Stimulated activated CD8-positive, alpha-beta memory T cell treated with anti-CD3 and anti-CD28 coated beads, Interleukin-4, amount 100 ng/mL, for 1 hour (primary cell): Measurements from ENCODE around the gene IKBKE.

ENCODE experiments used
- DNase-seq, 2 donors: peaks; one replicate each; pipeline ENCODE4 v3.0.0-alpha.2; 2020; ENCODE audit warnings: low read depth in 2 of 2, low spot score in 1 of 2

IKBKE gene

GRCh38 chr1:206453111-206453510 lies 17.2 kb upstream of the IKBKE start:
- no peak for DNase-seq

GRCh38 chr1:206455289-206455665 lies 15.0 kb upstream of the IKBKE start:
- no peak for DNase-seq

- no peak for DNase-seq
These were observed 14.5 kb upstream of the IKBKE start for GRCh38 chr1:206455666-206456344.

GRCh38 chr1:206456577-206457370 lies 13.5 kb upstream of the IKBKE start:
- no peak for DNase-seq

GRCh38 chr1:206457408-206458120 lies 12.7 kb upstream of the IKBKE start:
- no peak for DNase-seq

GRCh38 chr1:206459703-206460102 lies 10.6 kb upstream of the IKBKE start:
- DNase-seq: no peak

- DNase-seq: no peak
These were observed 9.3 kb upstream of the IKBKE start for GRCh38 chr1:206460836-206461426.

GRCh38 chr1:206461602-206462455 lies 8.4 kb upstream of the IKBKE start:
- DNase-seq: peak; percentile 50 to 59

- DNase-seq: no peak
These were observed 7.1 kb upstream of the IKBKE start for GRCh38 chr1:206463137-206463536.

- DNase-seq: no peak
These were observed 6.4 kb upstream of the IKBKE start for GRCh38 chr1:206463911-206464310.

GRCh38 chr1:206464456-206464964 lies 5.8 kb upstream of the IKBKE start:
- DNase-seq: no peak

GRCh38 chr1:206465951-206466350 lies 4.3 kb upstream of the IKBKE start:
- DNase-seq: no peak

GRCh38 chr1:206466840-206467649 lies 3.2 kb upstream of the IKBKE start:
- DNase-seq: no peak

GRCh38 chr1:206467915-206468314 lies 2.4 kb upstream of the IKBKE start:
- DNase-seq: no peak

GRCh38 chr1:206468571-206468970 lies 1.7 kb upstream of the IKBKE start:
- no peak for DNase-seq

GRCh38 chr1:206469411-206469932 lies 804 bp upstream of the IKBKE start:
- DNase-seq: no peak

- DNase-seq: peak; percentile 23 to 24
These were observed 577 bp downstream of the IKBKE start for GRCh38 chr1:206470692-206471414.

- no peak for DNase-seq
These were observed 1.1 kb downstream of the IKBKE start for GRCh38 chr1:206471415-206471801.

GRCh38 chr1:206472024-206472423 lies 1.7 kb downstream of the IKBKE start:
- no peak for DNase-seq
